Mesenchymal stem cell (in vitro differentiated cells and primary cell): Measurements from ENCODE around the gene PRKCSH.

Experiments
- DNase-seq: peaks from one replicate; pipeline ENCODE4 v3.0.0-alpha.2; 2013
- H2AFZ ChIP-seq: one replicate; pipeline ENCODE4 v1.6.1; 2013; ENCODE audit warnings: low read depth, mild to moderate bottlenecking, control low read depth, inconsistent platforms, low read length, moderate library complexity
- H2AK5ac ChIP-seq: 2 replicates; pipeline ENCODE4 v1.6.1; 2013; ENCODE audit warnings: low read length, moderate library complexity, mild to moderate bottlenecking, inconsistent platforms; ENCODE audit not compliant: severe bottlenecking
- H2BK120ac ChIP-seq: one replicate; pipeline ENCODE4 v1.6.1; 2013; ENCODE audit warnings: low read depth, mild to moderate bottlenecking, inconsistent platforms, low read length, moderate library complexity
- H2BK12ac ChIP-seq, 2 experiments: one replicate each; pipeline ENCODE4 v1.6.1; 2013; ENCODE audit warnings: inconsistent platforms in 2 of 2, low read length in 2 of 2, mild to moderate bottlenecking in 2 of 2, moderate library complexity in 2 of 2, control low read depth in 1 of 2
- H2BK15ac ChIP-seq: one replicate; pipeline ENCODE4 v1.6.1; 2013; ENCODE audit warnings: mild to moderate bottlenecking, low read depth, inconsistent platforms; ENCODE audit not compliant: poor library complexity, severe bottlenecking
- H2BK5ac ChIP-seq: 2 replicates; pipeline ENCODE4 v1.6.1; 2013; ENCODE audit warnings: low read depth, mild to moderate bottlenecking, low read length, control low read depth, inconsistent platforms; ENCODE audit not compliant: poor library complexity, severe bottlenecking
- H3K14ac ChIP-seq, 2 experiments: one replicate each; pipeline ENCODE4 v1.6.1; 2013; ENCODE audit warnings: inconsistent platforms in 2 of 2, low read length in 2 of 2, control low read depth in 1 of 2, mild to moderate bottlenecking in 1 of 2, moderate library complexity in 1 of 2
- H3K18ac ChIP-seq, 2 experiments: one replicate each; pipeline ENCODE4 v1.6.1; 2013; ENCODE audit warnings: inconsistent platforms in 2 of 2, low read length in 2 of 2, control low read depth in 1 of 2, low read depth in 1 of 2, mild to moderate bottlenecking in 1 of 2
- H3K23ac ChIP-seq, 2 experiments: one replicate each; pipeline ENCODE4 v1.6.1; 2013; ENCODE audit warnings: inconsistent platforms in 2 of 2, low read length in 2 of 2, mild to moderate bottlenecking in 2 of 2, moderate library complexity in 2 of 2, control low read depth in 1 of 2
- H3K27ac ChIP-seq: 2 replicates; pipeline ENCODE4 v1.5.1; 2013; ENCODE audit warnings: mild to moderate bottlenecking, moderate library complexity, low read length, control low read depth, inconsistent platforms; ENCODE audit not compliant: poor library complexity, severe bottlenecking
- H3K27me3 ChIP-seq, 2 experiments: 2 replicates each; pipeline versions ENCODE4 v1.6.1 to v1.7.0; 2013; ENCODE audit warnings: low read length in 2 of 2, mild to moderate bottlenecking in 2 of 2, moderate library complexity in 2 of 2, control low read depth in 1 of 2, inconsistent platforms in 1 of 2; ENCODE audit not compliant: control insufficient read depth in 1 of 2, insufficient read depth in 1 of 2
- H3K36me3 ChIP-seq, 2 experiments: 2 replicates each; pipeline versions ENCODE4 v1.6.1 to v1.7.0; 2013; ENCODE audit warnings: low read length in 2 of 2, control low read depth in 1 of 2, inconsistent platforms in 1 of 2, low read depth in 1 of 2, mild to moderate bottlenecking in 1 of 2; ENCODE audit not compliant: insufficient read depth in 2 of 2, control insufficient read depth in 1 of 2
- H3K4ac ChIP-seq, 2 experiments: one replicate each; pipeline ENCODE4 v1.6.1; 2013; ENCODE audit warnings: inconsistent platforms in 2 of 2, low read length in 2 of 2, mild to moderate bottlenecking in 2 of 2, moderate library complexity in 2 of 2, control low read depth in 1 of 2, low read depth in 1 of 2
- H3K4me1 ChIP-seq: 2 replicates; pipeline ENCODE4 v1.6.1; 2013; ENCODE audit warnings: low read depth, low read length, control low read depth; ENCODE audit not compliant: control insufficient read depth, insufficient read depth
- H3K4me2 ChIP-seq: 2 replicates; pipeline ENCODE4 v1.6.1; 2013; ENCODE audit warnings: low read length, mild to moderate bottlenecking, inconsistent platforms; ENCODE audit not compliant: poor library complexity, severe bottlenecking
- H3K4me3 ChIP-seq, 2 experiments: 2 replicates each; pipeline versions ENCODE4 v1.5.1 to v1.7.0; 2013; ENCODE audit warnings: low read length in 2 of 2, mild to moderate bottlenecking in 2 of 2, control low read depth in 1 of 2, low read depth in 1 of 2; ENCODE audit not compliant: insufficient read depth in 1 of 2
- H3K79me1 ChIP-seq: replicated peaks from 2 replicates; pipeline ENCODE4 v1.6.1; 2013; ENCODE audit warnings: mild to moderate bottlenecking, control low read depth, low read length, inconsistent platforms; ENCODE audit not compliant: poor library complexity, severe bottlenecking
- H3K9ac ChIP-seq: 2 replicates; pipeline ENCODE4 v1.7.0; 2013; ENCODE audit warnings: mild to moderate bottlenecking, low read length, moderate library complexity
- H3K9me3 ChIP-seq: 2 replicates; pipeline ENCODE4 v1.7.0; 2013; ENCODE audit warnings: mild to moderate bottlenecking, low read length; ENCODE audit not compliant: control insufficient read depth
- H4K8ac ChIP-seq: one replicate; pipeline ENCODE4 v1.6.1; 2013; ENCODE audit warnings: inconsistent platforms, mild to moderate bottlenecking, low read length, moderate library complexity
- H4K91ac ChIP-seq: one replicate; pipeline ENCODE4 v1.6.1; 2013; ENCODE audit warnings: mild to moderate bottlenecking, low read length, inconsistent platforms
- WGBS: methylation state at CpG from one replicate; pipeline ENCODE4 v1.1.7; 2013; ENCODE audit warnings: mixed read lengths; 5-methylcytosine and 5-hydroxymethylcytosine counted together

Gene PRKCSH

GRCh38 chr19:11390933-11391680, 44.3 kb upstream of the PRKCSH start:
- Histone ChIP-seq H3K27ac (no peak overlapping the region), H3K4ac (no peak overlapping the region), H3K36me3 (no peaks in the 10 kb centered on the region), H3K9me3 (peaks cover 6% of the 10 kb centered on the region), H4K8ac (no peak overlapping the region), H3K4me2 (no peak overlapping the region), H3K9ac (no peak overlapping the region), H3K4me1 (no peaks in the 10 kb centered on the region), H2AFZ (no peak overlapping the region), H2BK5ac (no peak overlapping the region), H3K79me1 (no peaks in the 10 kb centered on the region), H3K4me3 (no peak overlapping the region), H3K27me3 (peaks cover 0 to 9% of the 10 kb centered on the region in 2 experiments), H3K18ac (no peak overlapping the region), H2BK15ac (no peak overlapping the region), H2AK5ac (no peak overlapping the region), H4K91ac (no peak overlapping the region), H2BK120ac (no peak overlapping the region), H3K14ac (no peak overlapping the region), H2BK12ac (no peak overlapping the region), H3K23ac (no peak overlapping the region)
- no peak for DNase-seq
- 83% methylated on average over 3 of the region's 4 CpGs for WGBS

GRCh38 chr19:11397089-11397610, 38.3 kb upstream of the PRKCSH start:
- Histone ChIP-seq H3K27ac (no peak overlapping the region), H2BK15ac (no peak overlapping the region), H2BK120ac (no peak overlapping the region), H2BK12ac (no peak overlapping the region), H3K79me1 (no peaks in the 10 kb centered on the region), H2AFZ (no peak overlapping the region), H3K27me3 (peaks cover 0 to 6% of the 10 kb centered on the region in 2 experiments), H2AK5ac (no peak overlapping the region), H3K4ac (no peak overlapping the region), H4K91ac (no peak overlapping the region), H2BK5ac (no peak overlapping the region), H3K9me3 (no peaks in the 10 kb centered on the region), H3K4me3 (no peak overlapping the region), H3K4me2 (no peak overlapping the region), H3K18ac (no peak overlapping the region), H3K9ac (no peak overlapping the region), H3K23ac (no peak overlapping the region), H3K36me3 (no peaks in the 10 kb centered on the region), H3K14ac (no peak overlapping the region), H4K8ac (no peak overlapping the region), H3K4me1 (no peaks in the 10 kb centered on the region)
- WGBS, result 95% methylated on average over 22 of the region's 22 CpGs
- DNase-seq, result no peak

GRCh38 chr19:11399667-11400066, 35.8 kb upstream of the PRKCSH start:
- Histone ChIP-seq H3K4me1 (no peaks in the 10 kb centered on the region), H3K4ac (no peak overlapping the region), H3K4me3 (no peak overlapping the region), H3K23ac (no peak overlapping the region), H3K36me3 (no peaks in the 10 kb centered on the region), H3K14ac (no peak overlapping the region), H3K18ac (no peak overlapping the region), H3K27me3 (no peaks in the 10 kb centered on the region), H2BK12ac (no peak overlapping the region), H2BK120ac (no peak overlapping the region), H2AFZ (no peak overlapping the region), H3K79me1 (no peaks in the 10 kb centered on the region), H3K4me2 (no peak overlapping the region), H2BK5ac (no peak overlapping the region), H3K27ac (no peak overlapping the region), H4K91ac (no peak overlapping the region), H3K9ac (no peak overlapping the region), H2AK5ac (no peak overlapping the region), H2BK15ac (no peak overlapping the region), H4K8ac (no peak overlapping the region), H3K9me3 (no peaks in the 10 kb centered on the region)
- 93% methylated on average over 8 of the region's 9 CpGs for WGBS
- DNase-seq, result no peak

- no peaks in the 10 kb centered on the region for H3K9me3 ChIP-seq
- no peak overlapping the region for H3K18ac ChIP-seq
- no peak overlapping the region for H3K4ac ChIP-seq
- H3K27ac ChIP-seq, result no peak overlapping the region
- H2AFZ ChIP-seq, result no peak overlapping the region
- no peak overlapping the region for H2AK5ac ChIP-seq
- no peak overlapping the region for H4K91ac ChIP-seq
- peaks cover 0 to under 1% of the 10 kb centered on the region in 2 experiments for H3K27me3 ChIP-seq
- WGBS, result no CpG with 5 or more reads among the region's 1 CpG
- H3K14ac ChIP-seq, result no peak overlapping the region
- no peak overlapping the region for H4K8ac ChIP-seq
- no peak overlapping the region for H3K9ac ChIP-seq
- no peak overlapping the region for H2BK5ac ChIP-seq
- no peak overlapping the region for H3K4me2 ChIP-seq
- H2BK120ac ChIP-seq, result no peak overlapping the region
- no peak overlapping the region for H2BK12ac ChIP-seq
- H3K4me3 ChIP-seq, result no peak overlapping the region
- no peaks in the 10 kb centered on the region for H3K79me1 ChIP-seq
- no peak overlapping the region for H2BK15ac ChIP-seq
- DNase-seq, result no peak
- H3K36me3 ChIP-seq, result no peaks in the 10 kb centered on the region
- no peaks in the 10 kb centered on the region for H3K4me1 ChIP-seq
- no peak overlapping the region for H3K23ac ChIP-seq
Measured at GRCh38 chr19:11400798-11401197, 34.6 kb upstream of the PRKCSH start.
